Fibroblast of lung (primary cell): ENCODE results near the gene OR5J2. TPM values are rescaled to one million over a fixed set of nuclear protein-coding genes. Genes with fewer than 3 reads are reported as not detected.
"Not testable (repeated sequence)": the region's sequence is repeated elsewhere in the genome, so short reads cannot be mapped to it uniquely, and the experiment has no call there.

ENCODE experiments used
- DNase-seq, 2 donors: peaks; one replicate each; pipeline versions ENCODE4 v3.0.0 to v3.0.0-alpha.2; 2010; ENCODE audit warnings: low read depth in 2 of 2
- H2AFZ ChIP-seq: 2 replicates; pipeline ENCODE4 v1.5.1; 2012; ENCODE audit warnings: low read length, control low read depth, inconsistent platforms
- H3K27ac ChIP-seq: 2 replicates; pipeline ENCODE4 v1.5.1; 2011; ENCODE audit warnings: low read length, control low read depth; ENCODE audit not compliant: insufficient read depth
- H3K27me3 ChIP-seq: 2 replicates; pipeline ENCODE4 v1.5.1; 2011; ENCODE audit warnings: mild to moderate bottlenecking, low read length; ENCODE audit not compliant: control insufficient read depth, insufficient read depth
- H3K36me3 ChIP-seq: 2 replicates; pipeline ENCODE4 v1.5.1; 2011; ENCODE audit warnings: low read length; ENCODE audit not compliant: control insufficient read depth, insufficient read depth
- H3K4me1 ChIP-seq: 2 replicates; pipeline ENCODE4 v1.5.1; 2011; ENCODE audit warnings: low read length; ENCODE audit not compliant: control insufficient read depth, insufficient read depth; ENCODE audit errors: extremely low read depth
- H3K4me2 ChIP-seq: 2 replicates; pipeline ENCODE4 v1.5.1; 2011; ENCODE audit warnings: low read length, control low read depth; ENCODE audit not compliant: insufficient read depth; ENCODE audit errors: extremely low read depth
- H3K4me3 ChIP-seq, 4 experiments: fragments of 200-600 bp in 1 of 4; sonication (generic) in 1 of 4; replicated peaks in 1 of 4; 2 replicates each; pipeline ENCODE4 v1.5.1; 2011 to 2016; ENCODE audit warnings: low read length in 4 of 4, low read depth in 3 of 4, mild to moderate bottlenecking in 3 of 4, control low read depth in 2 of 4, inconsistent platforms in 1 of 4, mixed read lengths in 1 of 4; ENCODE audit not compliant: insufficient read depth in 1 of 4; ENCODE audit errors: control extremely low read depth in 1 of 4
- H3K79me2 ChIP-seq: 2 replicates; pipeline ENCODE4 v1.5.1; 2012; ENCODE audit warnings: mild to moderate bottlenecking, low read length, inconsistent platforms; ENCODE audit not compliant: control insufficient read depth, insufficient read depth
- H3K9ac ChIP-seq: 2 replicates; pipeline ENCODE4 v1.5.1; 2011; ENCODE audit warnings: mild to moderate bottlenecking, low read length, control low read depth; ENCODE audit not compliant: insufficient read depth
- H3K9me3 ChIP-seq: 2 replicates; pipeline ENCODE4 v1.5.1; 2012; ENCODE audit warnings: low read depth, low read length; ENCODE audit not compliant: control insufficient read depth, insufficient read depth
- H4K20me1 ChIP-seq: 2 replicates; pipeline ENCODE4 v1.5.1; 2011; ENCODE audit warnings: low read length; ENCODE audit not compliant: control insufficient read depth, insufficient read depth; ENCODE audit errors: extremely low read depth
- EZH2 ChIP-seq: IDR thresholded peaks from 2 replicates; pipeline ENCODE4 v1.5.1; 2012; ENCODE audit warnings: low read length, control low read depth, mild to moderate bottlenecking; ENCODE audit errors: missing control alignments
- polyA plus RNA-seq, 2 donors: library from polyadenylated mRNA; depleted of rRNA in 1 of 2; stranded (reverse) in 1 of 2; unstranded in 1 of 2; fragments of >200 nt; gene quantifications; 2 replicates each; pipeline ENCODE4 v1.2.1, GENCODE V29; 2011 to 2012; ENCODE audit warnings: missing spikeins in 1 of 2
- total RNA-seq: library from RNA; depleted of rRNA; stranded (reverse); fragments of >200 nt; gene quantifications from 2 replicates; pipeline ENCODE4 v1.2.1, GENCODE V29; 2014
- TF ChIP-seq, protein P1 (sequence below), 2 donors: IDR thresholded peaks in 1 of 2; conservative IDR thresholded peaks in 1 of 2; 1 replicate in 1 of 2; 2 replicates in 1 of 2; pipeline ENCODE4 v1.5.1; 2011 to 2012; ENCODE audit warnings: low read length in 2 of 2, control low read depth in 1 of 2, inconsistent platforms in 1 of 2, low read depth in 1 of 2, mild to moderate bottlenecking in 1 of 2

OR5J2 gene
- total and polyA plus RNA-seq, 2 donors (not counting 1 experiment from before 2014, with no cell fraction given) = not detected

DNA sequence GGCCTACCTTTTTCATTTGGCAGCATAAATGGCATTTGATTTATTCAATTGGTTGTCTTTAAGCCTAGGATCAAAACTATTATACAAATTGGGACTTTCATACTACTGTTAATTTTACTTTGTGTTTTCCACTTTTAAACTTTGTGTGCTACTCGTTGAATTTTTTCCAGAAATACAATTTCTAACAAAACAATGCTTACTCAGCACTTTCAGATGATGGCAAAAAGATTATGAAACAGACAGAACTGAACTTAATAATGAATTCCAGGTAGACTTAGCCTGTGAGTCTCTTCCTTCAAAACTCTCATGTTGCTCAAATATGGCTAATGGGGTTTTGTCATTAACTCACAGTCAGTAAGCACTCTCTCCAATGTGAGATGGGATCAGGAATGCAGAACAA lies 31.4 kb downstream of the OR5J2 start:
- Histone ChIP-seq H3K79me2 (no peaks in the 10 kb centered on the region), H3K27ac (no peak overlapping the region), H4K20me1 (no peaks in the 10 kb centered on the region), H3K9me3 (no peaks in the 10 kb centered on the region), H3K36me3 (no peaks in the 10 kb centered on the region), H3K9ac (no peak overlapping the region), H3K27me3 (no peaks in the 10 kb centered on the region), H3K4me3 (no peak overlapping the region), H2AFZ (no peak overlapping the region), H3K4me2 (no peak overlapping the region), H3K4me1 (no peaks in the 10 kb centered on the region)
- TF ChIP-seq, protein P1, sequence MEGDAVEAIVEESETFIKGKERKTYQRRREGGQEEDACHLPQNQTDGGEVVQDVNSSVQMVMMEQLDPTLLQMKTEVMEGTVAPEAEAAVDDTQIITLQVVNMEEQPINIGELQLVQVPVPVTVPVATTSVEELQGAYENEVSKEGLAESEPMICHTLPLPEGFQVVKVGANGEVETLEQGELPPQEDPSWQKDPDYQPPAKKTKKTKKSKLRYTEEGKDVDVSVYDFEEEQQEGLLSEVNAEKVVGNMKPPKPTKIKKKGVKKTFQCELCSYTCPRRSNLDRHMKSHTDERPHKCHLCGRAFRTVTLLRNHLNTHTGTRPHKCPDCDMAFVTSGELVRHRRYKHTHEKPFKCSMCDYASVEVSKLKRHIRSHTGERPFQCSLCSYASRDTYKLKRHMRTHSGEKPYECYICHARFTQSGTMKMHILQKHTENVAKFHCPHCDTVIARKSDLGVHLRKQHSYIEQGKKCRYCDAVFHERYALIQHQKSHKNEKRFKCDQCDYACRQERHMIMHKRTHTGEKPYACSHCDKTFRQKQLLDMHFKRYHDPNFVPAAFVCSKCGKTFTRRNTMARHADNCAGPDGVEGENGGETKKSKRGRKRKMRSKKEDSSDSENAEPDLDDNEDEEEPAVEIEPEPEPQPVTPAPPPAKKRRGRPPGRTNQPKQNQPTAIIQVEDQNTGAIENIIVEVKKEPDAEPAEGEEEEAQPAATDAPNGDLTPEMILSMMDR (conservative IDR thresholded peaks at IDR 0.05 in 1 of 2, IDR thresholded peaks at IDR 0.05 in 1 of 2; ENCODE audit: low read depth in 1 of 2, low read length in 2 of 2) = no peak
- TF ChIP-seq EZH2 = no peak
- DNase-seq = no peak

DNA sequence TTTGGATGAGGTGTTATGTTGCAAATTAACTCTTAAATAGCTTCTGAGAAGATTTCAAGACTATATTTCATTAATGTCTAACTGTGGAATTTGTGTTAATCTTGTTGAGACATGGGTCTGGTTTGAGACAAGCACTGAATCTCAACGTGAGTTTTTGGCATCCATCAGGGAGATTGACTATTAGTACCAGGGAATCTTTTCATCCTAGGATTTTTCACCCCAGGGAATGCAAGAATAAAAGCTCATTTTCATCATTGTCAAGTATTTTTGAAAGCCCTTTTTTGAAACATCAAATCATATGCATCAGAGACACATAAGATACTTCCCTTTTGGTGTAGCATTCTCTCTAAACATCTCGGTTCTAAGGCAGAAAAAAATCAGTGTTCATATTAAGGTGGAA lies 38.1 kb downstream of the OR5J2 start:
- no peak for DNase-seq
- H3K4me3 ChIP-seq = no peak overlapping the region
- no peaks in the 10 kb centered on the region for H3K9me3 ChIP-seq
- H2AFZ ChIP-seq = no peak overlapping the region
- no peak overlapping the region for H3K9ac ChIP-seq
- no peaks in the 10 kb centered on the region for H3K36me3 ChIP-seq
- no peak overlapping the region for H3K4me2 ChIP-seq
- no peaks in the 10 kb centered on the region for H3K79me2 ChIP-seq
- no peaks in the 10 kb centered on the region for H4K20me1 ChIP-seq
- no peaks in the 10 kb centered on the region for H3K27me3 ChIP-seq
- H3K27ac ChIP-seq = no peak overlapping the region
- no peaks in the 10 kb centered on the region for H3K4me1 ChIP-seq
- TF ChIP-seq EZH2 = no peak
- TF ChIP-seq, protein P1 (conservative IDR thresholded peaks at IDR 0.05 in 1 of 2, IDR thresholded peaks at IDR 0.05 in 1 of 2; ENCODE audit: low read depth in 1 of 2, low read length in 2 of 2) = no peak

DNA sequence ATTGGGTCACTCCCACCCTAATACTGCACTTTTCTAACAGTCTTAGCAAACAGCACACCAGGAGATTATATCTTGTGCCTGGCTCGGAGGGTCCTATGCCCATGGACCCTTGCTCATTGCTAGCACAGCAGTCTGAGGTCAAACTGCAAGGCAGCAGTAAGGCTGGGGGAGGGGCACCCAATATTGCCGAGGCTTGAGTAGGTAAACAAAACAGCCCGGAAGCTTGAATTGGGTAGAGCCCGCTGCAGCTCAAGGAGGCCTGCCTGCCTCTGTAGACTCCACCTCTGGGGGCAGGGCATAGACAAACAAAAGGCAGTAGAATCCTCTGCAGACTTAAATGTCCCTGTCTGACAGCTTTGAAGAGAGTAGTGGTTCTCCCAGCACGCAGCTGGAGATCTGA lies 43.3 kb downstream of the OR5J2 start:
- H3K79me2 ChIP-seq, H3K27ac ChIP-seq, H3K9ac ChIP-seq, H4K20me1 ChIP-seq, H3K27me3 ChIP-seq, H3K4me3 ChIP-seq, DNase-seq, H3K4me1 ChIP-seq, H3K9me3 ChIP-seq, H3K36me3 ChIP-seq, H3K4me2 ChIP-seq, H2AFZ ChIP-seq: not testable (repeated sequence)

Other genes starting within 250 kb of the OR5J2 start
- gene OR5I1, start 240.2 kb upstream of the OR5J2 start, total RNA-seq = not detected in 2 replicates
- gene OR5I1, start 240.2 kb upstream of the OR5J2 start, polyA plus RNA-seq = not detected in 2 replicates
- not detected in 2 replicates for gene OR10AG1, start 206.7 kb upstream of the OR5J2 start, total RNA-seq
- not detected in 2 replicates for gene OR10AG1, start 206.7 kb upstream of the OR5J2 start, polyA plus RNA-seq
- gene OR5F1, start 182.0 kb upstream of the OR5J2 start, total RNA-seq = not detected in 2 replicates
- gene OR5F1, start 182.0 kb upstream of the OR5J2 start, polyA plus RNA-seq = not detected in 2 replicates
- gene OR5AS1, start 149.0 kb upstream of the OR5J2 start, total RNA-seq = not detected in 2 replicates
- not detected in 2 replicates for gene OR5AS1, start 149.0 kb upstream of the OR5J2 start, polyA plus RNA-seq
- gene OR8I2, start 83.3 kb upstream of the OR5J2 start, total RNA-seq = under 0.01 TPM in 1 of 2 replicates, not detected in the other
- not detected in 2 replicates for gene OR8I2, start 83.3 kb upstream of the OR5J2 start, polyA plus RNA-seq
- not detected in 2 replicates for gene OR8H2, start 72.9 kb upstream of the OR5J2 start, total RNA-seq
- gene OR8H2, start 72.9 kb upstream of the OR5J2 start, polyA plus RNA-seq = not detected in 2 replicates
- not detected in 2 replicates for gene OR8H3, start 54.2 kb upstream of the OR5J2 start, total RNA-seq
- not detected in 2 replicates for gene OR8H3, start 54.2 kb upstream of the OR5J2 start, polyA plus RNA-seq
- gene OR8J3, start 36.4 kb upstream of the OR5J2 start, total RNA-seq = not detected in 2 replicates
- not detected in 2 replicates for gene OR8J3, start 36.4 kb upstream of the OR5J2 start, polyA plus RNA-seq
- not detected in 2 replicates for gene OR8K5, start 16.3 kb upstream of the OR5J2 start, total RNA-seq
- not detected in 2 replicates for gene OR8K5, start 16.3 kb upstream of the OR5J2 start, polyA plus RNA-seq
- not detected in 2 replicates for gene OR5T2, start 57.6 kb downstream of the OR5J2 start, total RNA-seq
- not detected in 2 replicates for gene OR5T2, start 57.6 kb downstream of the OR5J2 start, polyA plus RNA-seq
- not detected in 2 replicates for gene OR5T3, start 75.6 kb downstream of the OR5J2 start, total RNA-seq
- gene OR5T3, start 75.6 kb downstream of the OR5J2 start, polyA plus RNA-seq = not detected in 2 replicates
- gene OR5T1, start 97.5 kb downstream of the OR5J2 start, total RNA-seq = not detected in 2 replicates
- not detected in 2 replicates for gene OR5T1, start 97.5 kb downstream of the OR5J2 start, polyA plus RNA-seq
- gene OR8H1, start 115.6 kb downstream of the OR5J2 start, total RNA-seq = not detected in 2 replicates
- gene OR8H1, start 115.6 kb downstream of the OR5J2 start, polyA plus RNA-seq = not detected in 2 replicates
- gene OR8K3, start 138.5 kb downstream of the OR5J2 start, total RNA-seq = not detected in 2 replicates
- not detected in 2 replicates for gene OR8K3, start 138.5 kb downstream of the OR5J2 start, polyA plus RNA-seq
- gene OR8K1, start 169.4 kb downstream of the OR5J2 start, total RNA-seq = not detected in 2 replicates
- not detected in 2 replicates for gene OR8K1, start 169.4 kb downstream of the OR5J2 start, polyA plus RNA-seq
- not detected in 2 replicates for gene OR8J1, start 177.7 kb downstream of the OR5J2 start, total RNA-seq
- gene OR8J1, start 177.7 kb downstream of the OR5J2 start, polyA plus RNA-seq = not detected in 2 replicates
- not detected in 2 replicates for gene OR8U1, start 199.0 kb downstream of the OR5J2 start, total RNA-seq
- not detected in 2 replicates for gene OR8U1, start 199.0 kb downstream of the OR5J2 start, polyA plus RNA-seq
- gene OR5AL1, start 236.1 kb downstream of the OR5J2 start, total RNA-seq = not detected in 2 replicates
- gene OR5AL1, start 236.1 kb downstream of the OR5J2 start, polyA plus RNA-seq = not detected in 2 replicates